Measurements from ENCODE around the gene TRPV6.

TRPV6 gene

GRCh38 chr7:142856565-142857245 lies 28.8 kb downstream of the TRPV6 start:
- H3K9me3 ChIP-seq (replicated peaks; ENCODE audit: insufficient read depth, low read length) = no peaks in the 10 kb centered on the region
- peaks cover 11% of the 10 kb centered on the region for H3K27me3 ChIP-seq (replicated peaks; ENCODE audit: insufficient read depth, low read length)
- H3K9me2 ChIP-seq (replicated peaks; ENCODE audit: insufficient read depth, low read length) = no peaks in the 10 kb centered on the region
- H3K27ac ChIP-seq (ENCODE audit: low read length) = no peak overlapping the region
- DNase-seq = no peak
- no peaks in the 10 kb centered on the region for H4K20me1 ChIP-seq (ENCODE audit: insufficient read depth, low read length)
- no peak overlapping the region for H2AFZ ChIP-seq (ENCODE audit: low read length)
- no peak overlapping the region for H3K4me2 ChIP-seq (ENCODE audit: low read depth, low read length)
- no peaks in the 10 kb centered on the region for H3K79me2 ChIP-seq (ENCODE audit: low read length)
- H3K36me3 ChIP-seq (replicated peaks; ENCODE audit: insufficient read depth, low read length) = no peaks in the 10 kb centered on the region
- no peak overlapping the region for H3K9ac ChIP-seq (ENCODE audit: low read length)
- H3K4me1 ChIP-seq (ENCODE audit: low read length) = no peaks in the 10 kb centered on the region
- no peak overlapping the region for H3K4me3 ChIP-seq (ENCODE audit: low read length)
- TF ChIP-seq EZH2phosphoT487 (IDR thresholded peaks at IDR 0.05; ENCODE audit: low read length) (no peak), EZH2 (optimal IDR thresholded peaks at IDR 0.05; ENCODE audit: low read depth, low read length) (no peak), CTCF (IDR thresholded peaks at IDR 0.05; ENCODE audit: low read length) (no peak)
- no peaks in the 10 kb centered on the region for H3F3A ChIP-seq (ENCODE audit: insufficient read depth, low read length)

GRCh38 chr7:142855756-142856564 lies 29.6 kb downstream of the TRPV6 start:
- H3K27ac ChIP-seq (ENCODE audit: low read length) = no peak overlapping the region
- H3K9me3 ChIP-seq (replicated peaks; ENCODE audit: insufficient read depth, low read length) = no peaks in the 10 kb centered on the region
- H4K20me1 ChIP-seq (ENCODE audit: insufficient read depth, low read length) = no peaks in the 10 kb centered on the region
- no peak for DNase-seq
- H3K36me3 ChIP-seq (replicated peaks; ENCODE audit: insufficient read depth, low read length) = no peaks in the 10 kb centered on the region
- TF ChIP-seq EZH2phosphoT487 (IDR thresholded peaks at IDR 0.05; ENCODE audit: low read length) (no peak), CTCF (IDR thresholded peaks at IDR 0.05; ENCODE audit: low read length) (no peak), EZH2 (optimal IDR thresholded peaks at IDR 0.05; ENCODE audit: low read depth, low read length) (no peak)
- no peaks in the 10 kb centered on the region for H3K9me2 ChIP-seq (replicated peaks; ENCODE audit: insufficient read depth, low read length)
- H3K4me3 ChIP-seq (ENCODE audit: low read length) = no peak overlapping the region
- no peak overlapping the region for H3K9ac ChIP-seq (ENCODE audit: low read length)
- no peaks in the 10 kb centered on the region for H3K79me2 ChIP-seq (ENCODE audit: low read length)
- no peak overlapping the region for H2AFZ ChIP-seq (ENCODE audit: low read length)
- no peaks in the 10 kb centered on the region for H3F3A ChIP-seq (ENCODE audit: insufficient read depth, low read length)
- H3K4me2 ChIP-seq (ENCODE audit: low read depth, low read length) = no peak overlapping the region
- H3K27me3 ChIP-seq (replicated peaks; ENCODE audit: insufficient read depth, low read length) = peaks cover 11% of the 10 kb centered on the region
- no peaks in the 10 kb centered on the region for H3K4me1 ChIP-seq (ENCODE audit: low read length)

DNA sequence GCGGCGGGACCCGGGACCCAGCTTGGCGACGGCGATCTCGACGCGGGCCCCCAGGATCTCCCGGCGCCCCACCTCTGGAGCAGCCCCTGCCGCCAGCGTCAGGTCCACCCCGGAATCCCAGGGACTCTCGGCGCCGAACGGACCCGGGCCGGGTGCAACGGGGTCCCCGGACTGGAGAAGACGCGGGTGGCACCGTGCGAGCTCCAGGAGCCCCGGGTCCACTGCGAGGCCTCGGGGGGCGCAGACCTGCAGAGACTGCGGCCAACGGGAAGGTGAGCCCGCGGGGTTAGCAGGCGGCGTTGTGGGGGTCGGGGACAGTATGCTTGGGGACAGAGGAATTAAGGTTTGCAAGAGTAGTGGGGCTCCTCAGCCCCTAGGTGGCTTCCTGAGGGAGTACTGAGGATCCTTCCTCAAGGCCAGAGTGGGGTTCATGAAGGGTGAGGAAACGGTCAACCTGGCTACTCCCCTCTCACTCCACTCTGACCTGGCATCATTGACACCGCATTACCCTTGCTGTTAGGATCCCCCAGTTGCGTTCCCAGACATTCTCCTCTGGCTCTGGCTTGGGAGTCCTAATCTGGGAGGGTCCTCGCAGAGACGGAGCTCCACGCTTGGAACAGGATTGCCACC lies 30.3 kb downstream of the TRPV6 start:
- Histone ChIP-seq H3K9me2 (replicated peaks; ENCODE audit: insufficient read depth, low read length) (no peaks in the 10 kb centered on the region), H3K79me2 (ENCODE audit: low read length) (no peaks in the 10 kb centered on the region), H3K4me1 (ENCODE audit: low read length) (no peaks in the 10 kb centered on the region), H3K27ac (ENCODE audit: low read length) (no peak overlapping the region), H3K4me2 (ENCODE audit: low read depth, low read length) (peak overlapping the region; percentile 74), H4K20me1 (ENCODE audit: insufficient read depth, low read length) (no peaks in the 10 kb centered on the region), H2AFZ (ENCODE audit: low read length) (peak overlapping the region; percentile 44), H3K9ac (ENCODE audit: low read length) (no peak overlapping the region), H3K9me3 (replicated peaks; ENCODE audit: insufficient read depth, low read length) (no peaks in the 10 kb centered on the region), H3K4me3 (ENCODE audit: low read length) (peak overlapping the region; percentile 70), H3K27me3 (replicated peaks; ENCODE audit: insufficient read depth, low read length) (peaks cover 11% of the 10 kb centered on the region), H3K36me3 (replicated peaks; ENCODE audit: insufficient read depth, low read length) (no peaks in the 10 kb centered on the region), H3F3A (ENCODE audit: insufficient read depth, low read length) (no peaks in the 10 kb centered on the region)
- TF ChIP-seq EZH2phosphoT487 (IDR thresholded peaks at IDR 0.05; ENCODE audit: low read length) = no peak
- peak; percentile 17; the same call in 1 of the 2 replicates for TF ChIP-seq CTCF (IDR thresholded peaks at IDR 0.05; ENCODE audit: low read length)
- TF ChIP-seq EZH2 (optimal IDR thresholded peaks at IDR 0.05; ENCODE audit: low read depth, low read length) = no peak
- no peak for DNase-seq
